GM12892 (cell line): ENCODE measurements around the gene WIPF2.

ENCODE experiments used
- POLR2A ChIP-seq: IDR thresholded peaks from 2 replicates; pipeline ENCODE4 v1.6.1; 2011; ENCODE audit warnings: low read depth, low read length, control low read depth
- POLR2AphosphoS5 ChIP-seq: IDR thresholded peaks from 2 replicates; pipeline ENCODE4 v1.6.1; 2011; ENCODE audit warnings: low read depth, low read length, control low read depth
- TAF1 ChIP-seq: IDR thresholded peaks from 2 replicates; pipeline ENCODE4 v1.6.1; 2011; ENCODE audit warnings: low read depth, mild to moderate bottlenecking, control low read depth, low read length, borderline replicate concordance

GRCh38 chr17:40218006-40218739, 931 bp upstream of the WIPF2 start:
- TF ChIP-seq TAF1, result no peak
- no peak for TF ChIP-seq POLR2AphosphoS5
- no peak for TF ChIP-seq POLR2A
